OCI-LY1 (cell line): ENCODE measurements around the gene TRIP10.

Experiments used
- CTCF ChIP-seq: fragments of 200-600 bp; sonication (generic), shearing (Covaris generic); IDR thresholded peaks from 2 replicates; pipeline ENCODE4 v1.5.1; 2017; ENCODE audit warnings: mild to moderate bottlenecking, antibody characterized with exemption, low read length, moderate library complexity, mixed read lengths
- EZH2 ChIP-seq: fragments of 200-600 bp; sonication (generic), shearing (Covaris generic); IDR thresholded peaks from 2 replicates; pipeline ENCODE4 v1.8.0; 2017; ENCODE audit warnings: borderline replicate concordance, mixed run types, mild to moderate bottlenecking, antibody characterized with exemption, low read length, moderate library complexity, mixed read lengths

GRCh38 chr19:6692027-6692426 lies 47.5 kb upstream of the TRIP10 start:
- TF ChIP-seq EZH2 = no peak
- TF ChIP-seq CTCF = no peak
